ENCODE data around the gene HERC4. TPM values are rescaled to one million over a fixed set of nuclear protein-coding genes. Genes with fewer than 3 reads are reported as not detected.

Gene HERC4
- total RNA-seq, 3 donors from 2014 or later (not counting 1 experiment from before 2014, with no cell fraction given) = 78.4 to 104 (median 83.9) TPM

- DNase-seq (no peak), ATAC-seq (no peak)
- Mint-ChIP-seq H3K9me3 (no peaks in the 10 kb centered on the region), H3K36me3 (no peaks in the 10 kb centered on the region), H3K27ac (no peak overlapping the region), H3K4me1 (no peaks in the 10 kb centered on the region), H3K27me3 (ENCODE audit: low read depth in 2 of 2) (no peaks in the 10 kb centered on the region), H3K4me3 (no peak overlapping the region)
- no peaks in the 10 kb centered on the region for H3K27me3 ChIP-seq (ENCODE audit: control insufficient read depth, insufficient read depth, low read length)
- intact Hi-C loops (cut with micrococcal nuclease) = no loop called here
- H3K36me3 ChIP-seq (ENCODE audit: control insufficient read depth, insufficient read depth, low read length) = peaks cover 6% of the 10 kb centered on the region
- H3K27ac ChIP-seq (ENCODE audit: low read length) = no peak overlapping the region
- WGBS (ENCODE audit: insufficient coverage) = 90% methylated on average over 8 of the region's 8 CpGs
- H3K9me3 ChIP-seq (ENCODE audit: control insufficient read depth, insufficient read depth, low read length) = no peaks in the 10 kb centered on the region
- TF ChIP-seq CTCF (IDR thresholded peaks at IDR 0.05) = no peak
- H3K4me1 ChIP-seq (ENCODE audit: control insufficient read depth, insufficient read depth, low read length) = no peaks in the 10 kb centered on the region
- H3K4me3 ChIP-seq (ENCODE audit: low read length) = no peak overlapping the region
Observed at GRCh38 chr10:67959839-67960476, 115.1 kb downstream of the HERC4 start.

- Histone ChIP-seq H3K4me3 (ENCODE audit: low read length) (no peak overlapping the region), H3K27me3 (ENCODE audit: control insufficient read depth, insufficient read depth, low read length) (no peaks in the 10 kb centered on the region), H3K36me3 (ENCODE audit: control insufficient read depth, insufficient read depth, low read length) (peaks cover 21% of the 10 kb centered on the region), H3K9me3 (ENCODE audit: control insufficient read depth, insufficient read depth, low read length) (no peaks in the 10 kb centered on the region), H3K4me1 (ENCODE audit: control insufficient read depth, insufficient read depth, low read length) (no peaks in the 10 kb centered on the region), H3K27ac (ENCODE audit: low read length) (no peak overlapping the region)
- Mint-ChIP-seq H3K9me3 (no peaks in the 10 kb centered on the region), H3K36me3 (no peaks in the 10 kb centered on the region), H3K27ac (no peak overlapping the region), H3K27me3 (ENCODE audit: low read depth in 2 of 2) (no peaks in the 10 kb centered on the region), H3K4me1 (peaks cover 0 to 11% of the 10 kb centered on the region in 2 donors), H3K4me3 (no peak overlapping the region)
- DNase-seq (no peak), ATAC-seq (no peak)
- WGBS (ENCODE audit: insufficient coverage) = 96% methylated on average over 3 of the region's 6 CpGs
- intact Hi-C loops (cut with micrococcal nuclease) = no loop called here
- TF ChIP-seq CTCF (IDR thresholded peaks at IDR 0.05) = no peak
Observed at GRCh38 chr10:67955614-67956013, 119.5 kb downstream of the HERC4 start.

- ATAC-seq (no peak), DNase-seq (no peak)
- peaks cover 21% of the 10 kb centered on the region for H3K36me3 Mint-ChIP-seq
- Histone ChIP-seq H3K27me3 (ENCODE audit: control insufficient read depth, insufficient read depth, low read length) (no peaks in the 10 kb centered on the region), H3K27ac (ENCODE audit: low read length) (no peak overlapping the region), H3K36me3 (ENCODE audit: control insufficient read depth, insufficient read depth, low read length) (peaks cover 40% of the 10 kb centered on the region), H3K4me1 (ENCODE audit: control insufficient read depth, insufficient read depth, low read length) (no peaks in the 10 kb centered on the region), H3K9me3 (ENCODE audit: control insufficient read depth, insufficient read depth, low read length) (no peaks in the 10 kb centered on the region), H3K4me3 (ENCODE audit: low read length) (no peak overlapping the region)
- WGBS (ENCODE audit: insufficient coverage) = 98% methylated on average over 2 of the region's 2 CpGs
- peak overlapping the region in 1 of 2 donors; percentile 39 for H3K27ac Mint-ChIP-seq
- H3K4me1 Mint-ChIP-seq = peaks cover 7 to 13% of the 10 kb centered on the region in 2 donors
- no peak for TF ChIP-seq CTCF (IDR thresholded peaks at IDR 0.05)
- H3K4me3 Mint-ChIP-seq = no peak overlapping the region
- H3K9me3 Mint-ChIP-seq = no peaks in the 10 kb centered on the region
- intact Hi-C loops (cut with micrococcal nuclease) = no loop called here
- no peaks in the 10 kb centered on the region for H3K27me3 Mint-ChIP-seq (ENCODE audit: low read depth in 2 of 2)
Observed at GRCh38 chr10:67943917-67944316, 131.2 kb downstream of the HERC4 start.

GRCh38 chr10:67936416-67936815, 138.7 kb downstream of the HERC4 start:
- no CpG with 5 or more reads among the region's 1 CpG for WGBS (ENCODE audit: insufficient coverage)
- no peaks in the 10 kb centered on the region for H3K4me1 ChIP-seq (ENCODE audit: control insufficient read depth, insufficient read depth, low read length)
- H3K4me1 Mint-ChIP-seq = no peaks in the 10 kb centered on the region
- no peaks in the 10 kb centered on the region for H3K9me3 ChIP-seq (ENCODE audit: control insufficient read depth, insufficient read depth, low read length)
- no peak for DNase-seq
- intact Hi-C loops (cut with micrococcal nuclease) = no loop called here
- H3K27me3 ChIP-seq (ENCODE audit: control insufficient read depth, insufficient read depth, low read length) = no peaks in the 10 kb centered on the region
- no peak overlapping the region for H3K27ac Mint-ChIP-seq
- H3K27me3 Mint-ChIP-seq (ENCODE audit: low read depth in 2 of 2) = no peaks in the 10 kb centered on the region
- TF ChIP-seq CTCF (IDR thresholded peaks at IDR 0.05) = no peak
- H3K36me3 ChIP-seq (ENCODE audit: control insufficient read depth, insufficient read depth, low read length) = peaks cover 61% of the 10 kb centered on the region
- no peak overlapping the region for H3K27ac ChIP-seq (ENCODE audit: low read length)
- ATAC-seq = no peak
- H3K9me3 Mint-ChIP-seq = no peaks in the 10 kb centered on the region
- peaks cover 10% of the 10 kb centered on the region for H3K36me3 Mint-ChIP-seq
- no peak overlapping the region for H3K4me3 ChIP-seq (ENCODE audit: low read length)
- H3K4me3 Mint-ChIP-seq = no peak overlapping the region

Data from natural killer cell (primary cell).